ENCODE measurements around the gene SLC2A1. TPM values are rescaled to one million over a fixed set of nuclear protein-coding genes. Genes with fewer than 3 reads are reported as not detected.

The SLC2A1 gene
- total RNA-seq = 254 and 265 TPM in 2 replicates
- long read RNA-seq, transcript SLC2A1-203 (10 exons, 3,670 nt) = major isoform, 41 of 150 reads
- long read RNA-seq, partial matches to known transcripts = 101 of 150 reads
- long read RNA-seq, other reads (novel, unspliced or antisense) = 8 of 150 reads

DNA sequence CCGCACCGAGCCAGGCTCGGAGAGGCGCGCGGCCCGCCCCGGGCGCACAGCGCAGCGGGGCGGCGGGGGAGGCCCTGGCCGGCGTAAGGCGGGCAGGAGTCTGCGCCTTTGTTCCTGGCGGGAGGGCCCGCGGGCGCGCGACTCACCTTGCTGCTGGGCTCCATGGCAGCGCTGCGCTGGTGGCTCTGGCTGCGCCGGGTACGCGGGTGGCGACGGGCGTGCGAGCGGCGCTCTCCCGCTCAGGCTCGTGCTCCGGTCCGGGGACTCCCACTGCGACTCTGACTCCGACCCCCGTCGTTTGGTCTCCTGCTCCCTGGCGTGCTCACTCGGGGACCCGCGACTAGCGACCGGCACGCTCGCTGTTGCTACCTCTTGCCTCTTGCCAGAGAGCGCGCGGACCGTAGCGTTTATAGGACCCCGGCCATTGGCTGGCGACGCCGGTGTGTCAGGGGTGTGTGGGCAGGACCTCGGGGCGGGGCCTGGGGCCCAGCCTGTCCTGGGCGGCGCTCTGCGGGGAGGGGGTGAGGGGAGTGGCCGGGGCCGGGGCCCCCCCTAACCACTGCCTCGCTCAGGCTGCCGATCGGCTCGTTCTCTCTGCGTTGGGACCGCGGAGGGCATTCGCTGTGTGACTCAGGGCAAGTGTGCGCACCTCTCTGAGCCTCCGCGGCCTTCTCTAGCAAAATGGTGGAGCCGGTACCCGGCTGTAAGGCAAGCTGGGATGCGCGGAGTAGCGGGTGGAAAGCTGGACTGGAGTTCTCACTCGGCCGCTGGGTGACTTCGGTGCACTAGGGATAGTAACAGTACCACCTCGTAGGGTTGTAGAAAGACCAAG is at the start of gene SLC2A1:
SLC2A1 (minus strand) TSS at position 381 of the 832 bp plus-strand sequence; CDS start at position 164, 217 bp downstream.
- H3K4me1 Mint-ChIP-seq = peaks cover 71% of the 10 kb centered on the region
- H3K36me3 Mint-ChIP-seq (ENCODE audit: low read depth) = peaks cover 23% of the 10 kb centered on the region
- H3K27me3 Mint-ChIP-seq (ENCODE audit: low read depth) = peaks cover 11% of the 10 kb centered on the region
- peak within 1 kb of the TSS; percentile 98 for H3K27ac Mint-ChIP-seq (ENCODE audit: unreplicated experiment)
- H3K4me3 Mint-ChIP-seq = peak within 1 kb of the TSS; percentile 99
- TF ChIP-seq, protein P1, sequence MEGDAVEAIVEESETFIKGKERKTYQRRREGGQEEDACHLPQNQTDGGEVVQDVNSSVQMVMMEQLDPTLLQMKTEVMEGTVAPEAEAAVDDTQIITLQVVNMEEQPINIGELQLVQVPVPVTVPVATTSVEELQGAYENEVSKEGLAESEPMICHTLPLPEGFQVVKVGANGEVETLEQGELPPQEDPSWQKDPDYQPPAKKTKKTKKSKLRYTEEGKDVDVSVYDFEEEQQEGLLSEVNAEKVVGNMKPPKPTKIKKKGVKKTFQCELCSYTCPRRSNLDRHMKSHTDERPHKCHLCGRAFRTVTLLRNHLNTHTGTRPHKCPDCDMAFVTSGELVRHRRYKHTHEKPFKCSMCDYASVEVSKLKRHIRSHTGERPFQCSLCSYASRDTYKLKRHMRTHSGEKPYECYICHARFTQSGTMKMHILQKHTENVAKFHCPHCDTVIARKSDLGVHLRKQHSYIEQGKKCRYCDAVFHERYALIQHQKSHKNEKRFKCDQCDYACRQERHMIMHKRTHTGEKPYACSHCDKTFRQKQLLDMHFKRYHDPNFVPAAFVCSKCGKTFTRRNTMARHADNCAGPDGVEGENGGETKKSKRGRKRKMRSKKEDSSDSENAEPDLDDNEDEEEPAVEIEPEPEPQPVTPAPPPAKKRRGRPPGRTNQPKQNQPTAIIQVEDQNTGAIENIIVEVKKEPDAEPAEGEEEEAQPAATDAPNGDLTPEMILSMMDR (conservative IDR thresholded peaks at IDR 0.05) = no peak
- DNase-seq (ENCODE audit: low read depth, low spot score) = peak; percentile 84
- no peaks in the 10 kb centered on the region for H3K9me3 Mint-ChIP-seq

DNA sequence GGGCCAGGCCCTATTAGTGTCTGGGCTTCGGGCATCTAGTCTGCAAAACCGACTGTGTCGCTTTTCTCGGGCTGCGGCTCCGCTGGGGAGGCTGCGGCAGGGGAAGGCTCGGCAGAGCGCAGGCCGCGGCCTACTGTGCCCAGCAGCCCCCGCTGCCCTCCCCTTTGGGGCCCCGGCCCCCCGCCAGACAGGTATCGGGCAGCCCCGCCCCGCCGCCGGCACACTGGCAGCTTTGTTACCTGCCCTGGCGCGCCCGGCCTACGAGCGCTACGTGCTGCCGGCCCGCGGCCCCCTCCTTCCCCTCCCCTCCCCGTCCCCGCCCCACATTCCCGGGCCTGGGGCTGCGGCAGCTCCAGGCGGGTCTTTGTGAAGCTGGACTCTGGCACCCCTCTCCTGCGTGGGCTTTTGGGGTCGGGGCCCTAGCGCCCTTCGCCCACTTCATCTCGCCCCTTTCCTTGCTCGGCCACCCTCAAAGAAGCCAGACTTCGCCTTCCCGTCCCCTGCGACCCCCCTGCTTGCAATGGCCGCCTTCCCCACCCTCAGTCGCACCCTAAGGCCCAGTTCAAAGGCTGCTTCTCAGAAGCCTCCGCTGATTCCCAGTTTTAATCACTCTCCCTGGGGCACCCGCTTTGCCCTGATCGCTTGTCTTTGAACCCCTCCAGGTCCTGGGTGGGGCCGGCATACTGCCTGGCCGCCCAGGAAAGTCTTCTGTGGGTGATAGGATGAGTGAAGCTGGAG is 48.9 kb upstream of the SLC2A1 start:
- peak; percentile 15 for DNase-seq (ENCODE audit: low read depth, low spot score)
- Mint-ChIP-seq H3K36me3 (ENCODE audit: low read depth) (no peaks in the 10 kb centered on the region), H3K9me3 (no peaks in the 10 kb centered on the region), H3K27me3 (ENCODE audit: low read depth) (peaks cover 6% of the 10 kb centered on the region), H3K27ac (ENCODE audit: unreplicated experiment) (peak overlapping the region; percentile 96), H3K4me1 (peaks cover 50% of the 10 kb centered on the region), H3K4me3 (peak overlapping the region; percentile 52)
- TF ChIP-seq, protein P1 (conservative IDR thresholded peaks at IDR 0.05) = no peak

DNA sequence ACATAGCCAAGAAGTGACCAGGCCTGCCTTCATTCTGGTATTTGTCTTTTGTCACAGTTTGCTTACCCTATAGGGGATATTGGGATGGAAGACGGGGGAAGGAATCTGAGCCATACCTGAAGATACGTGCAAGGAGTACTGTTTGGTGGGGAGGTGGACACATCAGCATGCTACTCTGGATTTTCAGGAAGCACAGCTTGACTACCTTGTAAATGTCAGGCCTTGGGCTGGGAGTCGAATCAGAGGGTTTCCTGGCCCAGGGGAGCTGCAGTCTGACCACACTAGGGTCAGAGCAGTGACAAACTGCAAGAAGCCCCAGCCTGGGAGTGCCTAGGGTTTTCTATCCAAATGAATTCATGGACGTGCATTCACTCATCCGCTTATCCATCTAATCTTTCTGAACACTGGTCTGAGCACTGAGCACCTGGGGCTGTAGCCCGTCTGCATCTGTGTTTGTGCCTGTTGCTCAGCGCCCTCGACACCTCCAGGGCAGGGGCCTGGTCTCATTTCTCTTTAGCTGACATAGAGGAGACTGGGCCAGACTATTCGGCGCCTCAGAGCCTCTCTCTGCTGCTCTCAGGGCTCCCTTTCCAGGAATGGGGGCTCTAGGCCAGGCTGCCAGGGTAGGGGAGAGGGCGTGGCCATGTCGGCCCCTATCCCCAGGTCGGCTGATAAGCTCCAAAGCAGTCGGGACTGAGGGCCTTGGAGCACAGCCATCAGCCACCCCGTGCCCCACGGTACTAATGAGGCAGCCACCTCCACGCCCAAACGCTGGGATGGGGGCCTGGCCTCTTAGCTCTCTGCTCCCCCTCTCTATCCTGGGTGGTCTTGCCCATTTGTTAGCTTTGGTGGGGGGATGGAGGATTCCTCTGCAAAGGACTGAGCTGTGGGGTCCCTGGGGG is 47.0 kb upstream of the SLC2A1 start:
- peak overlapping the region; percentile 87 for H3K27ac Mint-ChIP-seq (ENCODE audit: unreplicated experiment)
- H3K36me3 Mint-ChIP-seq (ENCODE audit: low read depth) = no peaks in the 10 kb centered on the region
- no peaks in the 10 kb centered on the region for H3K9me3 Mint-ChIP-seq
- peaks cover 37% of the 10 kb centered on the region for H3K4me1 Mint-ChIP-seq
- TF ChIP-seq, protein P1 (conservative IDR thresholded peaks at IDR 0.05) = no peak
- peak overlapping the region; percentile 47 for H3K4me3 Mint-ChIP-seq
- DNase-seq (ENCODE audit: low read depth, low spot score) = peak; percentile 18
- H3K27me3 Mint-ChIP-seq (ENCODE audit: low read depth) = peaks cover 6% of the 10 kb centered on the region

DNA sequence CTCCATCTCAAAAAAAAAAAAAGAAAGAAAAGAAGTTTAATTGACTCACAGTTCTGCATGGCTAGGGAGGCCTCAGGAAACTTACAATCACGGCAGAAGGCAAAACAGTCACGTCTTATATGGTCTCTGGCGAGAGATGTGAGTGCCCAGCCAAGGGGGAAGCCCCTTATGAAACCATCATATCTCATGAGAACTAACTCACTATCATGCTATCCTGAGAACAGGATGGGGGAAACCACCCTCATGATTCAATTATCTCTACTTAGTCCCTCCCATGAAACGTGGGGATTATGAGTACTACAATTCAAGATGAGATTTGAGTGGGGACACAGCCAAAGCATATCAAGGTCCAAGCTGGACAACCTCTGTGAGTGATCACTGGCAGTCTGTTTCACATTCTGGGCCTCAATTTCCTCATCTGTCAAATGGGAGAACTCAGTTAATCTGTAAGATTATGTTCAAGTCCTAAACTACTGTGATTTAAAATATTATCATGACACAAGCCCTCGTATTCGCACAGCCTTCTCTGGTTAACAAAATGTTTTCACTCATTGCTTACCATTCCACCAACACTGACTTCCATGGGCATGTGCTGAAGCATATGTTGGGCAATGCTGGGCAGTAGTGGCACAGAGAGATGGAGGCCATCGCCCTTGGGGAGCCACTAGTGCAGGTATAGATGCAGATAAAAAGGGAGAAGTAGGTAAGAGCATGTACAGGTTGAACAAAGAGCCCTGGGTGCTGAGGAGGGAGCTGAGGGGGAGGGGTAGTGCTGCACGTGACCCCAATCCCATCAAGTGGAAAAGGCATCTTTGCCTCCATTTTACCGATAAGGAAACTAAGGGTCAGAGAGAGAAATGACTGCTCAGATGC is 46.2 kb upstream of the SLC2A1 start:
- H3K4me3 Mint-ChIP-seq = peak overlapping the region; percentile 29
- H3K36me3 Mint-ChIP-seq (ENCODE audit: low read depth) = no peaks in the 10 kb centered on the region
- H3K27me3 Mint-ChIP-seq (ENCODE audit: low read depth) = peaks cover 6% of the 10 kb centered on the region
- no peak for DNase-seq (ENCODE audit: low read depth, low spot score)
- TF ChIP-seq, protein P1 (conservative IDR thresholded peaks at IDR 0.05) = no peak
- peaks cover 32% of the 10 kb centered on the region for H3K4me1 Mint-ChIP-seq
- H3K9me3 Mint-ChIP-seq = no peaks in the 10 kb centered on the region
- H3K27ac Mint-ChIP-seq (ENCODE audit: unreplicated experiment) = peak overlapping the region; percentile 40
